Skeletal muscle satellite cell (primary cell): ENCODE data around the gene AOPEP.

Experiments used
- H3K27me3 ChIP-seq: 2 replicates; pipeline ENCODE4 v1.7.0; 2013; ENCODE audit warnings: low read length; ENCODE audit not compliant: control insufficient read depth, insufficient read depth
- H3K36me3 ChIP-seq: 2 replicates; pipeline ENCODE4 v1.7.0; 2013; ENCODE audit warnings: mild to moderate bottlenecking, control low read depth, low read length; ENCODE audit not compliant: insufficient read depth
- H3K4me1 ChIP-seq: 2 replicates; pipeline ENCODE4 v1.7.0; 2013; ENCODE audit warnings: low read length; ENCODE audit not compliant: control insufficient read depth, insufficient read depth
- H3K4me2 ChIP-seq: 2 replicates; pipeline ENCODE4 v1.7.0; 2013; ENCODE audit warnings: mild to moderate bottlenecking, low read length
- H3K4me3 ChIP-seq: 2 replicates; pipeline ENCODE4 v1.7.0; 2013; ENCODE audit warnings: low read length
- H3K9ac ChIP-seq: 2 replicates; pipeline ENCODE4 v1.7.0; 2013; ENCODE audit warnings: mild to moderate bottlenecking, low read depth, low read length, moderate library complexity
- H3K9me3 ChIP-seq: replicated peaks from 2 replicates; pipeline ENCODE4 v1.7.0; 2013; ENCODE audit warnings: mild to moderate bottlenecking, control low read depth, low read length

The AOPEP gene

DNA sequence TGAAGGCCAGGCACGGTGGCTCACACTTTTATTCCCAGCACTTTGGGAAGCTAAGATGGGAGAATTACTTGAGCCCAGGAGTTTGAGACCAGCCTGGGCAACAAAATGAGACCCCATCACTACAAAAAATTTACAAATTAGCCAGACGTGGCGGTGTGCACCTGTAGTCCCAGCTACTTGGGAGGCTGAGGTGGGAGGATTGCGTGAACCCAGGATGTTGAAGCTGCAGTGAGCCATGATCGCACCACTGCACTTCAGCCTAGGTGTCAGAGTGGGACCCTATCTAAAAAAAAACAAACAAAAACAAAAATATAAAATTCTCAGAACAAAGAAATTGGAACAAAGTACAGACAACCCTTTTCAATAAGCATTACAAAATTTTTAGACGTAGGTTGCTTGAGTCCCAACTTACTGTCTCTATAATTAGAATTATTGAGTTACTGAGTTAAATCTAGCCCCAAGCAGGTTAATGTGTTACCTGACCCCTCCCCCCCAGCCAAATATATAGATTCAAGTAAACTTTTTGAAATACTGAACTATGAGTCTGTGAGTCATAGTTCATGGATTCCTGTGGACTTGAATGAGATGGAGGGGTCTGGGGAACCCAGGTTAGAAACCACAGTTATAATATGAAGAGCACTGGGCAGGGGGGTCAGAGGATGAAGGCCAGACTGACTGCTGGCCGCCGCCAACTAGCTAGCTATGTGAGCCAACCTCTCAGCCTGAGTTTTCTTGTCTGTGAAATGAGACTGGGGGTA, 173.1 kb downstream of the AOPEP start:
- peaks cover 55% of the 10 kb centered on the region for H3K4me1 ChIP-seq
- H3K4me3 ChIP-seq = peak overlapping the region; percentile 59
- H3K4me2 ChIP-seq = peak overlapping the region; percentile 83
- H3K36me3 ChIP-seq = no peaks in the 10 kb centered on the region
- no peaks in the 10 kb centered on the region for H3K9me3 ChIP-seq
- H3K9ac ChIP-seq = peak overlapping the region; percentile 80
- H3K27me3 ChIP-seq = no peaks in the 10 kb centered on the region

DNA sequence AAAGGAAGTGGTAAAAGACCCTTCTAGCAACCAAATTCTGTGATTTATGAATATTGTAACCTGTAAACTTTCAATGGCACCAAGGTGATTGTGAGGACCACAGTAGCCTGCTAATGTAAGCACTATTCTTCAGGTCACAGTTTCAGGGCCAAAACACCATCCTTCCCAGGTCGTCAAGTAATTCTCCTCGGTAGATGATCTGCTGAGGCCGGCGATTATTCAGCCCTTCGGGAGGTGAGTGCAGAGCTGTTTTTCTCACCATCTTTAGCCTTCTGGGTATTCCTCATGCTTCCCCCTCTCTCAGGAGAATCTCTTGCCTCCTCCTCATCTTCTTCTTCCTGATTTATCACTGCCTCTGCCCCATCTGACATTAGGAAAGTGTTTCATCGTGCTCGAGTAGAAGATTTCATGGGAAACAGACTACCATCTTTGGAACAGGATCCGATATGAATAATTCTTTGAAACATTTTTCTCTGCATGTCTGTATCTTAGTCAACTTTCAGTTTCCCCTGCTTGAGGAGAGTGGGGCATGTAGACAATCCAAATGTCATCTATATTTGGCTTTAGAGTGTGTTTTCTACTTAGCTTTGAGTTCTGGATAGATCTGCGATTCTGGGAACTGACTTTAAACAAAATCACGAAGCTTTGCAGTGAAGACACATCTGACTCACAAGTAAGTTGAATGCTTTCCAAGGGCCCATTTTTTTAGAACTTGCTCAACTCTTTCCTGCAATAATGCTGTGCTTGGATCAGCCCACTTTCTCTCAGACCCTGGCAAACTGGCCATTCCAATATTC, 173.9 kb downstream of the AOPEP start:
- Histone ChIP-seq H3K27me3 (no peaks in the 10 kb centered on the region), H3K36me3 (no peaks in the 10 kb centered on the region), H3K4me1 (peaks cover 56% of the 10 kb centered on the region), H3K4me2 (peak overlapping the region; percentile 83), H3K9me3 (no peaks in the 10 kb centered on the region), H3K4me3 (peak overlapping the region; percentile 59), H3K9ac (peak overlapping the region; percentile 80)

DNA sequence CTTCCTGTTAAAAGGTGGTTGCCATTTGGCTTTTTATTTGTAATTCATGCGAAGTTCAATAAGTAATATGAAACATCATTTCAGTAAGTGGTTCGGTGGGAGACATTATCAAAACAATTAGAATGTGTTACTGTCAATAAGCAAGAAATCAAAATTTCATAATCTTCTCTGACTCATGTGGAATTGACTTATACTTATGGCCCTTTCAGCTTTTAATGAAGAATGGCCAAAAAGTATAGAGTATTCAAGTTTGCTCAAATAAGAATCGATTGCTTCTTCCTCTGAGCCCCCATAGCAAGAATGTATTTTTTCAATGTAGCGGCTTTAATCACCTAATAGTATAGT, 174.5 kb downstream of the AOPEP start:
- Histone ChIP-seq H3K9ac (peak overlapping the region; percentile 80), H3K4me3 (peak overlapping the region; percentile 25), H3K27me3 (no peaks in the 10 kb centered on the region), H3K4me1 (peaks cover 56% of the 10 kb centered on the region), H3K4me2 (peak overlapping the region; percentile 83), H3K36me3 (no peaks in the 10 kb centered on the region), H3K9me3 (no peaks in the 10 kb centered on the region)

DNA sequence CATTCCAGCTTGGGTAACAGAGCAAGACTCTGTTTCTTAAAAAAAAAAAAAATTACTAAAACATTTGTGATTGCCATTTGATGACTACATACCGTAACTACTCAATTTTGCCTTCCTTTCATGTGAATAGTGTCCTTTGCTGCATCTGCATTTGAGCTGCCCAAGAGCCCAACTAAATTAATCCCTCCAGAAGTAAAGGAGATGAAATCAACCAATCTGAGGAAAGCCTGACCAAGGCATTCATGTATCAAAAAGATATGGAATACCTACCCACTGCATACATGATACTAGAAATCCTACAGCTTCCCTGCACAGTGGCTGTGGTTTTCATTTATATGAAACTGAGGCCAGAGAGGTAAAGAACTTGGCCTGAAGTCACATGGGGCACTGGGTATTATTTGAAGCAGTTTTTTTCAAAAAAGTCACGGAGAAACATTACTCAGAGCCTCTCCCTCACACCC, 177.5 kb downstream of the AOPEP start:
- peaks cover 76% of the 10 kb centered on the region for H3K4me1 ChIP-seq
- H3K36me3 ChIP-seq = no peaks in the 10 kb centered on the region
- H3K9ac ChIP-seq = peak overlapping the region; percentile 81
- H3K4me3 ChIP-seq = peak overlapping the region; percentile 49
- no peaks in the 10 kb centered on the region for H3K27me3 ChIP-seq
- H3K9me3 ChIP-seq = no peaks in the 10 kb centered on the region
- peak overlapping the region; percentile 75 for H3K4me2 ChIP-seq

DNA sequence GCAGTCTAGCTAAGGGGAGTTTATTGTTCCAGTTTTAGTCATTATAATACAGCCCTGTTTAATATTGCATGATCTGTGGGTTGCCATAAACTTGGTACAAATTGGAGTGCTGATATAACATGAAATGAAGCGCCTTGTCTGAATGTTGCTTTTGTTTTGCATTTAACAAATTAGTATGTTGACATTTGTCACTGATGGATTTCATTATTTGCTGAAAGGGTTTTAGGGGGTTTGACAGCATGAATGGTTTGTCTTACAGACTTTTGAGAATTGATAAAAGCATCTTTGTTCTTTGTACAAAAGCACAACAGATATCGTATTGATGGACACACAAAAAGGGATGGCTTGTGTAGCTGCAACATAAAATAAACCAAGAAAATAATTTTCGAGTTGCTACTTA, 178.3 kb downstream of the AOPEP start:
- Histone ChIP-seq H3K9ac (peak overlapping the region; percentile 81), H3K27me3 (no peaks in the 10 kb centered on the region), H3K36me3 (no peaks in the 10 kb centered on the region), H3K9me3 (no peaks in the 10 kb centered on the region), H3K4me1 (peaks cover 72% of the 10 kb centered on the region), H3K4me3 (peak overlapping the region; percentile 38), H3K4me2 (peak overlapping the region; percentile 75)

DNA sequence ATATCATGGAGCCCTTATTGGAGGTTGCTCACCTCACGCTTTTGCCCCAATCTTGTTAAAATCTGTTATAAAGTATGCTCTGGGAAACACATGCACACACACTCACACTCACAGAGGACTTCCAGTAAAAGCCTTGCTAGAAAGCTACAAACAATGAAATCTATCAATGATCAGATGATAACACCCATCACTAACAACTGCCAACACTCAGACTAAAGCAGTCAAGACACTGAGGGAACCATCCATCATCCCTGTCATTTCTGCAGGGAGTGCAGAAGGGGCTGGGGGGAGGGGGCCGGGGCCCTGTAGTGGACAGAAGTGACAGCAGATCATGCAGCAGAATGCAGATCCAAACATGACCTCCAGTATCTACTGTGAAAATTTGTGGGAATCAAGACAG, 179.1 kb downstream of the AOPEP start:
- Histone ChIP-seq H3K4me3 (no peak overlapping the region), H3K9ac (no peak overlapping the region), H3K9me3 (no peaks in the 10 kb centered on the region), H3K36me3 (no peaks in the 10 kb centered on the region), H3K4me1 (peaks cover 64% of the 10 kb centered on the region), H3K4me2 (peak overlapping the region; percentile 75), H3K27me3 (no peaks in the 10 kb centered on the region)

DNA sequence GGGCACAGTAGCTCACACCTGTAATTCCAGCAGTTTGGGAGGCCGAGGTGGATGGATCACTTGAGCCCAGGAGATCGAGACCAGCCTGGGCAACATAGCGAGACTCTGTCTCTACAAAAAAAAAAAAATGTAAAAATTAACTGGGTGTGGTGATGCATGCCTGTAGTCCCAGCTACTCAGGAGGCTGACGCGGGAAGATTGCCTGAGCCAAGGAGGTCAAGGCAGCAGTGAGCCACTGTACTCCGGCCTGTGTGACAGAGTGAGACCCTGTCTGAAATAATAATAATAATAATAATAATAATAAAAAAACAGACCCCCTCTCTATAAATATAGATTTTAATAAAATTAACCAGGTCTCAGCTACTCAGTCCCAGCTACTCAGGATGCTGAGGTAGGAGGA, 179.7 kb downstream of the AOPEP start:
- Histone ChIP-seq H3K4me2 (no peak overlapping the region), H3K4me3 (no peak overlapping the region), H3K36me3 (no peaks in the 10 kb centered on the region), H3K9me3 (no peaks in the 10 kb centered on the region), H3K4me1 (peaks cover 58% of the 10 kb centered on the region), H3K27me3 (no peaks in the 10 kb centered on the region), H3K9ac (no peak overlapping the region)

DNA sequence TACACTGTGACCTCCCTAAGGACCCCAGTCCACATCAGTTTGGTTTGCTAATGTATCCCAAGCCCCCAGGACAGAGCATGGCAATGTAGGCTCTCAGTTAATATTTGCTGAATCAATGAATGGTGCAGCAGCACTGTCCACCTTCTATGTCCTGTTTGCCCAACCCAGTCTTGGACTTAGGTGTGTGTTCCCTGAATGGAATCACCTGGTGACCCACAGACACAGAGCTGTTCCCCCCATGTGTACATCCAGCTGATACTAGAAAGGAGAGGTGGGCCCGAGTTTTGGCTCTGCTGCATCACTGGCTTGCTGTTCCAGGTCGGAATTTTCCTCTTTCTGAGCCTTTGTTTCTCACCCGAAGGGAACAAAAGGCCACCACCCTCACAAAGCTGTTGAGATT, 180.2 kb downstream of the AOPEP start:
- no peak overlapping the region for H3K4me2 ChIP-seq
- H3K9ac ChIP-seq = no peak overlapping the region
- peaks cover 53% of the 10 kb centered on the region for H3K4me1 ChIP-seq
- no peaks in the 10 kb centered on the region for H3K36me3 ChIP-seq
- H3K4me3 ChIP-seq = no peak overlapping the region
- H3K27me3 ChIP-seq = no peaks in the 10 kb centered on the region
- H3K9me3 ChIP-seq = no peaks in the 10 kb centered on the region

DNA sequence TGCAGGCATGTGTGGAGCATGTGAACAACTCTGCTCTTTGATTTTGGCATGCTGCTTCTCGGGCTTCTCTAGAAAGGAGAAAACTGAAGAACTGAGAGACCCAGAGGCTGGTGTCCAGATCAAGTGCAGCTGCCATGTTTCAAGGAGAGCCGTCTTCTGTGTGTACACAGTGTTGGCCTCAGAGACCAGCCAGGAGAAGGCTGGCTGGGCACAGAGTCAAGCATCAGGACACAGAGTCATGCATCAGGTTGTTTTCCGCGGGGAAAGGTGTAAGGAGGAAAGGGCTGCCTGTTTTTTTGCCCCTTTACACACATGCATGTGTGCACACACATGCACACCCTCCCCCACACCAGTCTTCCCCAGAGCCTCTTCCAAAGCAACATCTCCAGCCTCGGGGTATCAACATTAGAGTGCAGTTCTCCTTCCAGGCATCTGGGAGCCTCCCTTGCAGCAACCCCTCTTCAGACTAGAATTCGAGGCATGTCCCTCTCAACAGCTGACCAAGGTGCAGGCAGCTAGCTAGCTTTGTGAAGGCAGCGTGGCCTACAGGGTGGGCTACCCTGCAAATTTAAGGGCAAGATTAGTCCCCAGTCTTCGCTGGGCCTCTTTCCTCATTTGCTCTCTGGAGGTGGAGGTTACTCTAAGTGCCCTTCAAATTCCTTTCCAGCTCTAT, 180.9 kb downstream of the AOPEP start:
- Histone ChIP-seq H3K9ac (peak overlapping the region; percentile 46), H3K4me1 (peaks cover 51% of the 10 kb centered on the region), H3K27me3 (no peaks in the 10 kb centered on the region), H3K4me3 (no peak overlapping the region), H3K9me3 (peaks cover under 1% of the 10 kb centered on the region), H3K4me2 (no peak overlapping the region), H3K36me3 (no peaks in the 10 kb centered on the region)

DNA sequence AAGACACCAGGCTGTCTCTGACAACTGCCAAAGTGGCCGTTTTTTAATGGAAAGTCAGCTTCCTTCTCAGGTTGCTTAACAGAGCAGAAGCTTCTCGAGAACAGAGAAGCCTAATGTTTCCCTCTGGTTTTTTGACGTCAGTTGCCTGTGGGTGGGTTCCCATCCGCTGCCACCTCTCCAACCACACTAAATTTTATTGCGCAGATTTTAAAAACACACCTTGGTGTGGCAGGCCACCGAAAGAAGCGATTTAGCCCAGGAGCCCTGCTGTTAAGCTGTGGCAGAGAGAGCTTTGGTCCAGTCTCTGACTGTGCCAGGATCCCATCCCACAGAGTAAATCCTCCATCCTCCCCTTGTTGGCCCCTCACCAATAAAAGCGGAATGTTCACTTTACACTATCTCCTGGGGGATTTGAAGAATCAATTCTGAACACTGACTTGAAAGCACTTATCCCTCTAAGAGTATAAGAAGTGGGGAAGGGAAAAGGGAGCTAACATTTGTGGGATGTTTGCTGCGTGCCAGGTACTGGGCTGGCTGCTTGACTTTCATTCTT, 181.6 kb downstream of the AOPEP start:
- H3K9ac ChIP-seq = peak overlapping the region; percentile 46
- H3K4me2 ChIP-seq = no peak overlapping the region
- no peaks in the 10 kb centered on the region for H3K36me3 ChIP-seq
- H3K27me3 ChIP-seq = no peaks in the 10 kb centered on the region
- peak overlapping the region; percentile 17 for H3K4me3 ChIP-seq
- peaks cover 3% of the 10 kb centered on the region for H3K9me3 ChIP-seq
- peaks cover 51% of the 10 kb centered on the region for H3K4me1 ChIP-seq

DNA sequence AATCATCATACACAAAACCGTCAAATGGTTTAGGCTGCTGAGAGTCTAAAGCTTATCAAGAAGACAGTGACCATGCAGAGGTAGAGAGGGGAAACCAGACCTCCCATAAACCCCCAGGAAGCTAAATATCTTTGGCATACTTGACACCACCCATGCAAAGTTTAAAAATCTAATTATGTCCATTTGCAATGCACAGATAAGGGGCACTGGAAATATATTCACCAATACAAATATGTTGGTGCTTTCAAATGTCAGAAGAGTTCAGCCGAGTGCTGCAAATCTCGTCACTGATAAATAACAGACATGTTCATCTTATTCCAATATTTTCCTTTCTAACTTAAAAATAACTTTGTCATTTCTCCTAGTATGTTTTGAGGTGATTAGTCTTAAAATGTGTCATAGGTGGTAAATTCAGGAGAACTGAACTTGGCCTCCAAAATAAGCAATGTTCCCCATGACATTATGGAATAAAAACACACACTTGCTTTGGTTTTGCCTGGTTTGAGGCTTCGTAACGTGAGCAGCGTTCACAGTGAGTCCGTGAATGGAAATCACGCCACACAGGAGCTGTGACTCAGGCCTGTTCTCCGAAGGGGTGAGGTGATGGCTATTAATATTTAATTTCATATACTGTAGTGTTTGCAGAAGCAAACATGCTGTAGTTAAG, 182.2 kb downstream of the AOPEP start:
- peak overlapping the region; percentile 46 for H3K9ac ChIP-seq
- peaks cover 52% of the 10 kb centered on the region for H3K4me1 ChIP-seq
- peak overlapping the region; percentile 17 for H3K4me3 ChIP-seq
- H3K36me3 ChIP-seq = no peaks in the 10 kb centered on the region
- H3K27me3 ChIP-seq = no peaks in the 10 kb centered on the region
- H3K9me3 ChIP-seq = peaks cover 3% of the 10 kb centered on the region
- H3K4me2 ChIP-seq = no peak overlapping the region
